ENCODE measurements around the gene TBC1D22B. TPM values are rescaled to one million over a fixed set of nuclear protein-coding genes. Genes with fewer than 3 reads are reported as not detected.

The TBC1D22B gene
- total and polyA plus RNA-seq, 9 of the 15 experiments (the other 6 are each of a cell fraction or from before 2014, with no cell fraction given): 4.8 to 24.2 (median 13.5) TPM

DNA sequence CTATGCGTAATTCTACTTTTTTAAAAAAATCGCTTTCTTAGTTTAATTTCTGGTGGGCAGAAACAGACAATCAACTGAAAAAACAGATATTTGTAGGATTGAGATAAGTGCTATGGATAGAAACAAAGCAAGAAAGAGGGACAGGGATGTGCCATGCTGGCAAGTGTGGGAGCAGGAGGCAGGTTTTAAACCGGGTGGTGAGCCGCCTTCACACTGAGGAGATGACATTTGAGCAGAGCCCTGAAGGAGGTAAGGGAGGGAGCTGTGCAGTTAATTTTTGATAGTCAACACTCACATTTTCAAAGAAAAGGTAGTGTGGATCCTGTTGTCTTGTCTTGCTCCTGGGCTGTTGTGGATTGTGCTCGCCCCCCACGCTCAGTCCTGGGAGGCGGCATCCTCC, 47.2 kb downstream of the TBC1D22B start:
- Histone ChIP-seq H3K79me2 (ENCODE audit: control insufficient read depth, insufficient read depth, low read length) (no peaks in the 10 kb centered on the region), H4K20me1 (replicated peaks; ENCODE audit: control insufficient read depth, insufficient read depth, low read length) (peaks cover 6% of the 10 kb centered on the region), H3K9me1 (ENCODE audit: control insufficient read depth, insufficient read depth, low read length) (no peaks in the 10 kb centered on the region), H3K27ac (ENCODE audit: extremely low read depth, low read depth, low read length) (no peak overlapping the region), H3K36me3 (ENCODE audit: control insufficient read depth, insufficient read depth, low read length) (peaks cover 71% of the 10 kb centered on the region), H3K4me2 (ENCODE audit: insufficient read depth, low read length) (no peak overlapping the region), H3K4me1 (replicated peaks in 1 of 2; ENCODE audit: control insufficient read depth in 2 of 2, insufficient read depth in 2 of 2, low read length in 2 of 2) (peaks cover 20 to 35% of the 10 kb centered on the region in 2 experiments), H3K4me3 (no peak overlapping the region), H3K27me3 (ENCODE audit: control insufficient read depth in 2 of 2, insufficient read depth in 2 of 2, low read length in 2 of 2) (no peaks in the 10 kb centered on the region), H3K9me3 (replicated peaks; ENCODE audit: control insufficient read depth, insufficient read depth, low read depth, low read length) (no peaks in the 10 kb centered on the region), H3K9ac (ENCODE audit: insufficient read depth in 1 of 2, low read depth in 2 of 2, low read length in 2 of 2) (no peak overlapping the region), H2AFZ (ENCODE audit: low read depth, low read length) (no peak overlapping the region)
- no TSS peak for BruUV-seq (replicated peaks)
- DNase-seq (ENCODE audit: extremely low read depth in 1 of 4, low spot score in 3 of 4): no peak
- 89% methylated on average over 7 of the region's 7 CpGs for WGBS (ENCODE audit: insufficient coverage, low coverage, missing lambda C conversion rate)
- FAIRE-seq: no peak
- ChIA-PET POLR2A (interaction anchor here (1.3 to 2.0 kb wide), 3 partner anchors 10 to 192 kb away, joined by 3 to 8 read pairs (median 4); no protein-coding TSS in a partner anchor), CTCF (ENCODE audit: low intra/inter-chr PET ratio) (interaction anchor here (0.8 to 1.4 kb wide), 3 partner anchors 94 to 283 kb away, joined by 3 to 7 read pairs (median 4); no protein-coding TSS in a partner anchor)
- no peak for ATAC-seq
- in situ Hi-C loops (cut with MboI): no loop called here
- no peak for TF ChIP-seq EHMT2 (IDR thresholded peaks at IDR 0.05)
- no peak for TF ChIP-seq MTA1 (IDR thresholded peaks at IDR 0.05; ENCODE audit: borderline replicate concordance)
- no peak for TF ChIP-seq SAFB (IDR thresholded peaks at IDR 0.05; ENCODE audit: borderline replicate concordance, low read depth, low read length)
- no peak for TF ChIP-seq ELF4 (CRISPR knock-in tag; IDR thresholded peaks at IDR 0.05)
- no peak for TF ChIP-seq HMBOX1 (IDR thresholded peaks at IDR 0.05)
- TF ChIP-seq ZNF384 (IDR thresholded peaks at IDR 0.05; ENCODE audit: low read depth, low read length): no peak
- no peak for TF ChIP-seq MAFF (IDR thresholded peaks at IDR 0.05; ENCODE audit: low read length)
- no peak for TF ChIP-seq PCBP1 (IDR thresholded peaks at IDR 0.05; ENCODE audit: low read depth, low read length, poor library complexity, severe bottlenecking)
- no peak for TF ChIP-seq BRCA1 (IDR thresholded peaks at IDR 0.05)
- no peak for TF ChIP-seq BRCA1 (CRISPR knock-in tag; IDR thresholded peaks at IDR 0.05)
- TF ChIP-seq, protein P1, sequence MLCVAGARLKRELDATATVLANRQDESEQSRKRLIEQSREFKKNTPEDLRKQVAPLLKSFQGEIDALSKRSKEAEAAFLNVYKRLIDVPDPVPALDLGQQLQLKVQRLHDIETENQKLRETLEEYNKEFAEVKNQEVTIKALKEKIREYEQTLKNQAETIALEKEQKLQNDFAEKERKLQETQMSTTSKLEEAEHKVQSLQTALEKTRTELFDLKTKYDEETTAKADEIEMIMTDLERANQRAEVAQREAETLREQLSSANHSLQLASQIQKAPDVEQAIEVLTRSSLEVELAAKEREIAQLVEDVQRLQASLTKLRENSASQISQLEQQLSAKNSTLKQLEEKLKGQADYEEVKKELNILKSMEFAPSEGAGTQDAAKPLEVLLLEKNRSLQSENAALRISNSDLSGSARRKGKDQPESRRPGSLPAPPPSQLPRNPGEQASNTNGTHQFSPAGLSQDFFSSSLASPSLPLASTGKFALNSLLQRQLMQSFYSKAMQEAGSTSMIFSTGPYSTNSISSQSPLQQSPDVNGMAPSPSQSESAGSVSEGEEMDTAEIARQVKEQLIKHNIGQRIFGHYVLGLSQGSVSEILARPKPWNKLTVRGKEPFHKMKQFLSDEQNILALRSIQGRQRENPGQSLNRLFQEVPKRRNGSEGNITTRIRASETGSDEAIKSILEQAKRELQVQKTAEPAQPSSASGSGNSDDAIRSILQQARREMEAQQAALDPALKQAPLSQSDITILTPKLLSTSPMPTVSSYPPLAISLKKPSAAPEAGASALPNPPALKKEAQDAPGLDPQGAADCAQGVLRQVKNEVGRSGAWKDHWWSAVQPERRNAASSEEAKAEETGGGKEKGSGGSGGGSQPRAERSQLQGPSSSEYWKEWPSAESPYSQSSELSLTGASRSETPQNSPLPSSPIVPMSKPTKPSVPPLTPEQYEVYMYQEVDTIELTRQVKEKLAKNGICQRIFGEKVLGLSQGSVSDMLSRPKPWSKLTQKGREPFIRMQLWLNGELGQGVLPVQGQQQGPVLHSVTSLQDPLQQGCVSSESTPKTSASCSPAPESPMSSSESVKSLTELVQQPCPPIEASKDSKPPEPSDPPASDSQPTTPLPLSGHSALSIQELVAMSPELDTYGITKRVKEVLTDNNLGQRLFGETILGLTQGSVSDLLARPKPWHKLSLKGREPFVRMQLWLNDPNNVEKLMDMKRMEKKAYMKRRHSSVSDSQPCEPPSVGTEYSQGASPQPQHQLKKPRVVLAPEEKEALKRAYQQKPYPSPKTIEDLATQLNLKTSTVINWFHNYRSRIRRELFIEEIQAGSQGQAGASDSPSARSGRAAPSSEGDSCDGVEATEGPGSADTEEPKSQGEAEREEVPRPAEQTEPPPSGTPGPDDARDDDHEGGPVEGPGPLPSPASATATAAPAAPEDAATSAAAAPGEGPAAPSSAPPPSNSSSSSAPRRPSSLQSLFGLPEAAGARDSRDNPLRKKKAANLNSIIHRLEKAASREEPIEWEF (CRISPR knock-in tag; IDR thresholded peaks at IDR 0.05): no peak
- TF ChIP-seq ZBTB1 (CRISPR knock-in tag; IDR thresholded peaks at IDR 0.05; ENCODE audit: borderline replicate concordance, low read depth): no peak
- intact Hi-C loops (cut with micrococcal nuclease): loop anchor here (5.0 to 10.0 kb wide), 2 partner anchors 62 to 540 kb away; no protein-coding TSS in a partner anchor
